Neuronal stem cell (in vitro differentiated cells): ENCODE data around the gene C11orf86.

Experiments
- DNase-seq: peaks from one replicate; pipeline ENCODE4 v3.0.0-alpha.2; 2013; ENCODE audit warnings: low spot score
- H2AFZ ChIP-seq: one replicate; pipeline ENCODE4 v1.6.1; 2013; ENCODE audit warnings: mild to moderate bottlenecking, low read length, inconsistent platforms
- H2AK5ac ChIP-seq: 2 replicates; pipeline ENCODE4 v1.6.1; 2013; ENCODE audit warnings: low read depth, mild to moderate bottlenecking, inconsistent platforms, low read length, moderate library complexity, mixed read lengths
- H2BK120ac ChIP-seq: 2 replicates; pipeline ENCODE4 v1.6.1; 2013; ENCODE audit warnings: low read depth, mild to moderate bottlenecking, inconsistent platforms, low read length, moderate library complexity, mixed read lengths
- H2BK12ac ChIP-seq: one replicate; pipeline ENCODE4 v1.6.1; 2013; ENCODE audit warnings: low read length, inconsistent platforms
- H2BK15ac ChIP-seq: 2 replicates; pipeline ENCODE4 v1.6.1; 2013; ENCODE audit warnings: mild to moderate bottlenecking, low read length, inconsistent platforms, mixed read lengths
- H2BK5ac ChIP-seq: one replicate; pipeline ENCODE4 v1.6.1; 2013; ENCODE audit warnings: inconsistent platforms, mild to moderate bottlenecking, low read length, moderate library complexity
- H3K14ac ChIP-seq: one replicate; pipeline ENCODE4 v1.6.1; 2013; ENCODE audit warnings: low read length, inconsistent platforms
- H3K18ac ChIP-seq: 2 replicates; pipeline ENCODE4 v1.6.1; 2013; ENCODE audit warnings: low read length, inconsistent platforms
- H3K23ac ChIP-seq: 2 replicates; pipeline ENCODE4 v1.6.1; 2013; ENCODE audit warnings: low read depth, mild to moderate bottlenecking, mixed read lengths, low read length, inconsistent platforms; ENCODE audit not compliant: poor library complexity
- H3K27ac ChIP-seq: replicated peaks from 3 replicates; pipeline ENCODE4 v1.5.1; 2013; ENCODE audit warnings: low read length, inconsistent platforms
- H3K27me3 ChIP-seq, 3 experiments: 2 replicates each; pipeline ENCODE4 v1.6.1; 2013; ENCODE audit warnings: low read length in 3 of 3, mild to moderate bottlenecking in 2 of 3, inconsistent platforms in 1 of 3, low read depth in 1 of 3, mixed read lengths in 1 of 3, moderate library complexity in 1 of 3; ENCODE audit not compliant: control insufficient read depth in 3 of 3, insufficient read depth in 3 of 3
- H3K36me3 ChIP-seq, 2 donors: replicated peaks in 1 of 2; 2 replicates each; pipeline ENCODE4 v1.6.1; 2013; ENCODE audit warnings: low read length in 2 of 2; ENCODE audit not compliant: control insufficient read depth in 2 of 2, insufficient read depth in 2 of 2
- H3K4ac ChIP-seq: 2 replicates; pipeline ENCODE4 v1.6.1; 2013; ENCODE audit warnings: inconsistent platforms, mild to moderate bottlenecking, low read length, moderate library complexity
- H3K4me1 ChIP-seq, 2 donors: 1 replicate in 1 of 2; 2 replicates in 1 of 2; pipeline ENCODE4 v1.6.1; 2013; ENCODE audit warnings: low read length in 2 of 2, low read depth in 1 of 2; ENCODE audit not compliant: control insufficient read depth in 2 of 2, insufficient read depth in 1 of 2
- H3K4me2 ChIP-seq: one replicate; pipeline ENCODE4 v1.6.1; 2013; ENCODE audit warnings: mild to moderate bottlenecking, low read length, inconsistent platforms; ENCODE audit not compliant: insufficient read depth, poor library complexity, severe bottlenecking
- H3K4me3 ChIP-seq, 2 donors: 2 replicates each; pipeline ENCODE4 v1.5.1; 2013; ENCODE audit warnings: low read length in 2 of 2, mild to moderate bottlenecking in 2 of 2, inconsistent platforms in 1 of 2, moderate library complexity in 1 of 2
- H3K79me1 ChIP-seq: one replicate; pipeline ENCODE4 v1.6.1; 2013; ENCODE audit warnings: low read depth, mild to moderate bottlenecking, inconsistent platforms, low read length, moderate library complexity
- H3K9ac ChIP-seq: one replicate; pipeline ENCODE4 v1.6.1; 2013; ENCODE audit warnings: mild to moderate bottlenecking, low read depth, low read length, inconsistent platforms; ENCODE audit not compliant: poor library complexity
- H3K9me3 ChIP-seq, 2 donors: replicated peaks in 1 of 2; 2 replicates each; pipeline versions ENCODE3 to v1.6.1; 2013; ENCODE audit warnings: low read length in 2 of 2, mild to moderate bottlenecking in 2 of 2, inconsistent platforms in 1 of 2, low read depth in 1 of 2, mixed read lengths in 1 of 2, moderate library complexity in 1 of 2; ENCODE audit not compliant: control insufficient read depth in 2 of 2, insufficient read depth in 1 of 2
- H4K8ac ChIP-seq: one replicate; pipeline ENCODE4 v1.6.1; 2013; ENCODE audit warnings: low read depth, mild to moderate bottlenecking, inconsistent platforms, low read length, moderate library complexity
- H4K91ac ChIP-seq: one replicate; pipeline ENCODE4 v1.6.1; 2013; ENCODE audit warnings: low read length, low read depth, mild to moderate bottlenecking, inconsistent platforms; ENCODE audit not compliant: poor library complexity
- WGBS, 2 donors: extraction: QIAGEN DNeasy Blood & Tissue Kit; methylation state at CpG; one replicate each; pipeline ENCODE4 v1.1.7; 2013; ENCODE audit warnings: missing lambda C conversion rate in 2 of 2, mixed read lengths in 1 of 2; ENCODE audit not compliant: insufficient read length in 2 of 2, insufficient replicate concordance in 1 of 2; ENCODE audit errors: extremely low coverage in 2 of 2; 5-methylcytosine and 5-hydroxymethylcytosine counted together

The C11orf86 gene

DNA sequence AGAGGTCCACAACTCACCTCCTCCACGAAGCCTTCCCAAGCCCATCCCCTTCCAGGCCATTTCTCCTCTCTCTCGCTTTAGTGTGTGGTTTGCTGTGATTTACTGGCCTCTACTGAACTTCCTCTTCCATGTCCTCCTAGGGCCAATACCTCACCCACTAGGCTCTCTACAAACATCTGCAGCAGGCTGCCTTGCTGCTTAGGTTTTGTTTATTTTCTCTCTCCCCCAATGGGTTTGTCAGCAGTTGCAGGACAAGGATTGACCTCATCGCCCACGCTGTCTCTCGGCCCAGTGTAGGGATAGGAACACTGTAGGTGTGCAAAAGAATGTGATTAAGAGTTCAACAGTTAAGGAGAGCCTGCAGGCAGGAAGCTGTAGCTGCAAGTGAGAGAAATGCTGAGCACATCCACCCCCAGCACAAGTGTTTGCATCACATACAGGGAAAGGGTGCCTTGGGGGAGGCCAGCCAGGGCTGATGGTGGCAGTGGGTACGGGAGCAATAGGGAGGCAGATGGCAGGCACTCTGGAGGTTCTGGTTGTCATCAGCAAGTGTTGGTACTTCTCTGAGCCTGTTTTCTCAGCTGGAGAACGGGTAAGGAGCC, 18.3 kb upstream of the C11orf86 start:
- Histone ChIP-seq H3K27me3 (no peaks in the 10 kb centered on the region), H2AFZ (peak overlapping the region; percentile 99), H4K91ac (no peak overlapping the region), H3K9me3 (no peaks in the 10 kb centered on the region), H3K9ac (no peak overlapping the region), H3K23ac (no peak overlapping the region), H3K36me3 (peaks cover 0 to 2% of the 10 kb centered on the region in 2 donors), H3K4me3 (no peak overlapping the region), H3K14ac (no peak overlapping the region), H2BK120ac (no peak overlapping the region), H3K79me1 (peaks cover 2% of the 10 kb centered on the region), H3K4ac (no peak overlapping the region), H3K4me1 (peaks cover 5 to 9% of the 10 kb centered on the region in 2 donors), H2BK15ac (no peak overlapping the region), H3K27ac (no peak overlapping the region), H2AK5ac (no peak overlapping the region), H3K18ac (no peak overlapping the region), H2BK12ac (no peak overlapping the region), H3K4me2 (no peak overlapping the region), H2BK5ac (no peak overlapping the region), H4K8ac (no peak overlapping the region)
- WGBS, 2 donors, result no CpG with 5 or more reads among the region's 7 CpGs
- DNase-seq, result no peak

DNA sequence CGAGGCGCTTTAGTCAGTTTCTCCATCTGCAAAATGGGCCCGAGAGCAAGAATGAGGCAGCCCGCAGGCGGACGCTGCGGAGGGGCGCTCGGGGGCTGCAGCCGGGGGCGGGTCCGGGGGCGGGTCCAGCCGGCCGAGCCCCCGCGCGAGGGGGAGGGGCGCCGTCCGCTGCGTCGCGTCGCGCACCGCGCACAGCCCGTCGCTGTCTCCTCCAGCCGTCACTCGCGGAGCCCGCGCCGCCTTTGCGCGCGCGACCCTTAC, 17.2 kb upstream of the C11orf86 start:
- Histone ChIP-seq H3K4me1 (peaks cover 5 to 9% of the 10 kb centered on the region in 2 donors), H3K27ac (peak overlapping the region; percentile 64), H3K4ac (no peak overlapping the region), H3K18ac (peak overlapping the region; percentile 97), H3K4me2 (peak overlapping the region; percentile 77), H2AK5ac (no peak overlapping the region), H3K79me1 (peaks cover 2% of the 10 kb centered on the region), H3K4me3 (peak overlapping the region; percentile 87 to 99), H3K36me3 (no peaks in the 10 kb centered on the region), H2BK12ac (peak overlapping the region; percentile 99), H2BK120ac (no peak overlapping the region), H3K14ac (no peak overlapping the region), H2BK5ac (no peak overlapping the region), H2BK15ac (no peak overlapping the region), H2AFZ (peak overlapping the region; percentile 99), H3K9me3 (no peaks in the 10 kb centered on the region), H4K8ac (no peak overlapping the region), H3K9ac (peak overlapping the region; percentile 97), H4K91ac (no peak overlapping the region), H3K23ac (peak overlapping the region; percentile 74), H3K27me3 (no peaks in the 10 kb centered on the region)
- DNase-seq, result no peak
- no CpG with 5 or more reads among the region's 40 CpGs for WGBS, 2 donors

DNA sequence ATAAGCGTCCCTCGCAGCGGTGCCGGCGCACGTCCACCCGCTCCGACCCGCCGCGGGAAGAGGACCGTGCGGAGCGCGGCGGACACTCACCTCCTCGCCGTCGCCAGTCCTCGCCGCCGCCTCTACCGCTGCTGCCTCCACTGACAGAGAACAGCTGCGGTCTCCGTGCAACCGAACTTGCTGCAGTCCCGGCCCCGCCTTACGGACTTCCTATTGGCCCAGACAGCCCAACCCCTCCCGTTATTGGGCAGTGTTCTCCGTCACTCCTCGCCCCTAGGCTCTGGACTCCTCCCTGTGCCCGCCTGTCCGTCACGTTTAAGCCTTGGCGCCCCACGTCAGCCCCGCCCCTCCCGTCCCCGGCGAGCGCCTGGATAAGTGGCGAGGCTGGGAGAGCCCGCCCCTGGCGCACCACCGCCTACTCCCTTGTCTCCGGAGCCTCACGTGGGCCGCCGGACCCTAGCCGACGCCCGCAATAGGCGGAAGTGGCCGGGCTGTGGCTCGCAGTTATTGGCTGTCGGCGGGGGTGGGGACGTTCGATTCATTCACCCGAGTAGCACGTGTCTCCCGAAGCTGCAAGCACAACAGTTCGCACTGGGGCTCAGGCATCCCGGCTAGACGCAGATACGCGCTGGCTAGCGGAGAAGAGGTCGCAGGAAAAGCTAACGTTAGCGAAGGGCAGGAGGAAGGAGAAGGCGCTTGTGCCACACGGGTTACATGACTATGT, 16.7 kb upstream of the C11orf86 start, which contains the start of gene PC:
Gene PC (minus strand): TSS at position 152 of the 724 bp plus-strand sequence. CDS start 86,224 bp downstream, outside the sequence.
- no CpG with 5 or more reads among the region's 74 CpGs for WGBS, 2 donors
- H3K36me3 ChIP-seq, result no peaks in the 10 kb centered on the region
- H3K27me3 ChIP-seq, result no peaks in the 10 kb centered on the region
- peak within 1 kb of the TSS; percentile 97 for H3K9ac ChIP-seq
- no peak within 1 kb of the TSS for H4K91ac ChIP-seq
- H2BK5ac ChIP-seq, result no peak within 1 kb of the TSS
- peak within 1 kb of the TSS; percentile 99 for H2BK12ac ChIP-seq
- H3K18ac ChIP-seq, result peak within 1 kb of the TSS; percentile 97
- DNase-seq, result peak; percentile 100
- H3K79me1 ChIP-seq, result peaks cover 2% of the 10 kb centered on the region
- H3K4me2 ChIP-seq, result peak within 1 kb of the TSS; percentile 83
- H3K4me1 ChIP-seq, result peaks cover 5 to 9% of the 10 kb centered on the region in 2 donors
- no peaks in the 10 kb centered on the region for H3K9me3 ChIP-seq
- peak within 1 kb of the TSS; percentile 64 for H3K27ac ChIP-seq
- H2BK120ac ChIP-seq, result no peak within 1 kb of the TSS
- peak within 1 kb of the TSS; percentile 87 to 99 for H3K4me3 ChIP-seq
- peak within 1 kb of the TSS; percentile 74 for H3K23ac ChIP-seq
- H3K4ac ChIP-seq, result no peak within 1 kb of the TSS
- H3K14ac ChIP-seq, result no peak within 1 kb of the TSS
- H4K8ac ChIP-seq, result no peak within 1 kb of the TSS
- no peak within 1 kb of the TSS for H2AK5ac ChIP-seq
- H2BK15ac ChIP-seq, result no peak within 1 kb of the TSS
- H2AFZ ChIP-seq, result peak within 1 kb of the TSS; percentile 99

DNA sequence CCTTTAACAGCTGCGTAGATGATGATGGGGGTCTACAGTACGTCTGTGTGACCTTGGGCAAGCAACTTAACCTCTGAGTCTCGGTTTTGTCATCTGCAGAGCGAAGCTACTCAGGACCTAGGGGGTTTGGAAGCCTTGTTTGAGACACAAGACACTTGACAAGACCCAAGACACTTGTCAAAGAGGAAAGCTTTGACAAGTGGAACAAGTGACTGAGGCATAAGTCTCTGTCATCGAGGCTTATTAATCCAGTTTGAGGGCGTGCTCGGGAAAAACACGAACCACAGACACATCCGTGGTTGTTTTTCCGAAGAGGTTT, 16.2 kb upstream of the C11orf86 start:
- Histone ChIP-seq H3K9me3 (no peaks in the 10 kb centered on the region), H3K4me3 (peak overlapping the region; percentile 78 to 87), H3K36me3 (no peaks in the 10 kb centered on the region), H3K23ac (no peak overlapping the region), H4K91ac (no peak overlapping the region), H2AK5ac (no peak overlapping the region), H4K8ac (no peak overlapping the region), H3K4me2 (peak overlapping the region; percentile 83), H3K9ac (peak overlapping the region; percentile 53), H3K18ac (peak overlapping the region; percentile 33), H3K27me3 (no peaks in the 10 kb centered on the region), H2BK120ac (no peak overlapping the region), H2AFZ (peak overlapping the region; percentile 93), H2BK15ac (no peak overlapping the region), H3K4ac (no peak overlapping the region), H2BK5ac (no peak overlapping the region), H3K27ac (peak overlapping the region; percentile 28), H3K79me1 (peaks cover 2% of the 10 kb centered on the region), H3K14ac (no peak overlapping the region), H2BK12ac (no peak overlapping the region), H3K4me1 (peaks cover 5 to 9% of the 10 kb centered on the region in 2 donors)
- DNase-seq, result no peak
- WGBS, 2 donors, result no CpG with 5 or more reads among the region's 10 CpGs
